Measurements from ENCODE around the gene SESTD1. TPM values are rescaled to one million over a fixed set of nuclear protein-coding genes. Genes with fewer than 3 reads are reported as not detected.

SESTD1 gene
- total and polyA plus RNA-seq, 2 of the 13 experiments (the other 11 are each of a cell fraction or from before 2014, with no cell fraction given): 74.4 to 101 TPM

DNA sequence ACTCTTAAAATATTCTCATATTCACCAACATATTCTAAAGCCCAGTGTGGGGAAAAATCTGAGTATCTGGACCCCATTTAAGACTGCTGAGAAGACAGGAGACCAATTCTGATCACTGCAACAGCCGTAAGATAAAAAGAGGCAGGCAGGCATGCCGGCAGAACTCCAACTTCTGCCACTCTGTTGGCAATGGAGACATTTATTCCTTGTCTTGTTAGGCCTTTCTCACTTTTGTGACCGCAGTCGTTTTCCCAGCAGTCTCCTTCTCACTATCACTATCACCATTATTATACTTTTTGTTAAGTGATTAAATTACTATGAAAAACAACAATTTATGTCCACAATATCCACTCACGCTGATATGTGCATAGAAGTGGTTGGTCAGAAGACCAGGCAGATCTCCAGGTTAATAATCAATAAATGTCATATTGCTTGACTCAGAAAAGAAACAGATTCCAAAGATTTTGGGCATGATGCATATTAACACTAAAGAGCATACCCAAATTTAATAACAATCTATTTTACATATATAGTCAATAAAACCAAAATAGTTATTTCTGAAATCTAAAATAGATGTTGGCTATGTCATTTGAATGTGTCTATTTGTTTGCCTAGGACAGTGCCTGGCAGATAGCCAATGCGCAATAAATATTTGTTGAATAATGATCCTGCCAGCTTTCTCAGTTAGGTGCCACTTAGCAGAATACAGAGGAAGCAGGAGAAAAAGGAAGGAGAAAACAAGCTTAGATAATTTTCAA is 38.2 kb downstream of the SESTD1 start:
- in situ Hi-C loops (cut with HindIII; ENCODE audit: extremely low pct_ligation_motif_present, low pct_unique_long_range_greater_than_20kb): loop anchor here (10.0 kb wide), 1 partner anchor 178 kb away; no protein-coding TSS in a partner anchor
- intact Hi-C loops (cut with micrococcal nuclease; ENCODE audit: unreplicated experiment): no loop called here
- Histone ChIP-seq H3K4me2 (ENCODE audit: low read depth, low read length) (no peak overlapping the region), H3K79me2 (ENCODE audit: insufficient read depth, low read length) (peaks cover 98% of the 10 kb centered on the region), H3K27me3 (ENCODE audit: control insufficient read depth in 1 of 2, insufficient read depth in 2 of 2, low read length in 2 of 2) (no peaks in the 10 kb centered on the region), H3K9ac (ENCODE audit: insufficient read depth, low read depth, low read length) (no peak overlapping the region), H2AFZ (ENCODE audit: low read length) (no peak overlapping the region), H3K36me3 (replicated peaks in 1 of 2; ENCODE audit: control insufficient read depth in 1 of 2, insufficient read depth in 2 of 2, low read length in 2 of 2) (peaks cover 1 to 14% of the 10 kb centered on the region in 2 experiments; a peak in 3 of 5 replicates), H3K9me3 (ENCODE audit: low read length) (no peaks in the 10 kb centered on the region), H4K20me1 (ENCODE audit: insufficient read depth, low read length) (peaks cover 9% of the 10 kb centered on the region; the same call in 1 of the 2 replicates), H3K27ac (ENCODE audit: extremely low read length, insufficient read depth, low read length) (no peak overlapping the region), H3K4me3 (replicated peaks in 1 of 3; ENCODE audit: insufficient read depth in 1 of 3, low read depth in 2 of 3, low read length in 3 of 3) (no peak overlapping the region), H3K4me1 (ENCODE audit: insufficient read depth, low read length) (peaks cover 33% of the 10 kb centered on the region)
- FAIRE-seq (no peak), ATAC-seq (no peak), DNase-seq (ENCODE audit: low spot score) (no peak)
- ChIA-PET POLR2A (interaction anchor here (1.7 kb wide), 1 partner anchor 46 kb away, joined by 3 read pairs; no protein-coding TSS in a partner anchor), CTCF (ENCODE audit: low intra/inter-chr PET ratio, low total read pairs) (no interaction called here)
- 98% methylated on average over 6 of the region's 6 CpGs for WGBS (ENCODE audit: low lambda C conversion rate)
- no TSS peak for BruUV-seq (replicated peaks)
- TF ChIP-seq TERF1 (CRISPR knock-in tag; IDR thresholded peaks at IDR 0.05) (no peak), MATR3 (CRISPR knock-in tag; IDR thresholded peaks at IDR 0.05) (no peak), ZFYVE20 (CRISPR knock-in tag; IDR thresholded peaks at IDR 0.05; ENCODE audit: borderline replicate concordance, low read depth) (no peak), MXI1 (IDR thresholded peaks at IDR 0.05; ENCODE audit: borderline replicate concordance, low read depth, low read length) (no peak), ZNF496 (CRISPR knock-in tag; IDR thresholded peaks at IDR 0.05; ENCODE audit: insufficient replicate concordance) (no peak), ZNF547 (CRISPR knock-in tag; IDR thresholded peaks at IDR 0.05) (no peak), ATF7 (IDR thresholded peaks at IDR 0.05) (no peak), ATF7 (CRISPR knock-in tag; IDR thresholded peaks at IDR 0.05) (no peak), IKZF4 (CRISPR knock-in tag; IDR thresholded peaks at IDR 0.05; ENCODE audit: borderline replicate concordance, low read depth, not compliant biosample characterization) (no peak), SOX5 (CRISPR knock-in tag; IDR thresholded peaks at IDR 0.05; ENCODE audit: borderline replicate concordance) (no peak), ZNF136 (CRISPR knock-in tag; IDR thresholded peaks at IDR 0.05; ENCODE audit: low read depth) (no peak), NR2F1 (CRISPR knock-in tag; IDR thresholded peaks at IDR 0.05) (no peak), FOXK1 (CRISPR knock-in tag; IDR thresholded peaks at IDR 0.05; ENCODE audit: borderline replicate concordance, low read depth) (no peak)
- TF ChIP-seq, protein P1, sequence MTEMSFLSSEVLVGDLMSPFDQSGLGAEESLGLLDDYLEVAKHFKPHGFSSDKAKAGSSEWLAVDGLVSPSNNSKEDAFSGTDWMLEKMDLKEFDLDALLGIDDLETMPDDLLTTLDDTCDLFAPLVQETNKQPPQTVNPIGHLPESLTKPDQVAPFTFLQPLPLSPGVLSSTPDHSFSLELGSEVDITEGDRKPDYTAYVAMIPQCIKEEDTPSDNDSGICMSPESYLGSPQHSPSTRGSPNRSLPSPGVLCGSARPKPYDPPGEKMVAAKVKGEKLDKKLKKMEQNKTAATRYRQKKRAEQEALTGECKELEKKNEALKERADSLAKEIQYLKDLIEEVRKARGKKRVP (CRISPR knock-in tag; IDR thresholded peaks at IDR 0.05): no peak
- TF ChIP-seq, protein P2, sequence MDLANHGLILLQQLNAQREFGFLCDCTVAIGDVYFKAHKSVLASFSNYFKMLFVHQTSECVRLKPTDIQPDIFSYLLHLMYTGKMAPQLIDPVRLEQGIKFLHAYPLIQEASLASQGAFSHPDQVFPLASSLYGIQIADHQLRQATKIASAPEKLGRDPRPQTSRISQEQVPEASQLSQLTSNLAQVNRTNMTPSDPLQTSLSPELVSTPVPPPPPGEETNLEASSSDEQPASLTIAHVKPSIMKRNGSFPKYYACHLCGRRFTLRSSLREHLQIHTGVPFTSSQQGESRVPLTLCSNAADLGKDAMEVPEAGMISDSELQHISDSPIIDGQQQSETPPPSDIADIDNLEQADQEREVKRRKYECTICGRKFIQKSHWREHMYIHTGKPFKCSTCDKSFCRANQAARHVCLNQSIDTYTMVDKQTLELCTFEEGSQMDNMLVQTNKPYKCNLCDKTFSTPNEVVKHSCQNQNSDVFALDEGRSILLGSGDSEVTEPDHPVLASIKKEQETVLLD (CRISPR knock-in tag; IDR thresholded peaks at IDR 0.05; ENCODE audit: low read depth): no peak

All from HepG2 (cell line).